Endodermal cell (in vitro differentiated cells): Measurements from ENCODE around the gene C9orf43. TPM values are rescaled to one million over a fixed set of nuclear protein-coding genes. Genes with fewer than 3 reads are reported as not detected.
A peak's percentile ranks its signal among the peaks of the same experiment; 100 is the strongest.

Experiments used
- DNase-seq: peaks from one replicate; pipeline ENCODE4 v3.0.0-alpha.2; 2017
- H3K27ac ChIP-seq: 2 replicates; pipeline ENCODE4 v1.5.1; 2013; ENCODE audit warnings: mild to moderate bottlenecking, low read depth, low read length, moderate library complexity
- H3K27me3 ChIP-seq: 2 replicates; pipeline ENCODE4 v1.6.1; 2013; ENCODE audit warnings: mild to moderate bottlenecking, low read length, moderate library complexity; ENCODE audit not compliant: insufficient read depth, control insufficient read depth, poor library complexity, severe bottlenecking
- H3K36me3 ChIP-seq: 2 replicates; pipeline ENCODE4 v1.7.0; 2013; ENCODE audit warnings: mild to moderate bottlenecking, low read length, moderate library complexity; ENCODE audit not compliant: control insufficient read depth, insufficient read depth
- H3K4me1 ChIP-seq: one replicate; pipeline ENCODE4 v1.7.0; 2013; ENCODE audit warnings: low read length; ENCODE audit not compliant: control insufficient read depth, insufficient read depth
- H3K4me3 ChIP-seq: 2 replicates; pipeline ENCODE4 v1.5.1; 2013; ENCODE audit warnings: mild to moderate bottlenecking, low read length, moderate library complexity
- H3K9ac ChIP-seq: 2 replicates; pipeline ENCODE4 v1.6.1; 2013; ENCODE audit warnings: mild to moderate bottlenecking, low read length, moderate library complexity; ENCODE audit not compliant: poor library complexity, severe bottlenecking; ENCODE audit errors: extremely low read depth
- H3K9me3 ChIP-seq: 2 replicates; pipeline ENCODE4 v1.6.1; 2013; ENCODE audit warnings: mild to moderate bottlenecking, low read length, moderate library complexity; ENCODE audit not compliant: control insufficient read depth
- H3K27ac Mint-ChIP-seq: 2 replicates; pipeline ENCODE4 v1.8.0; 2020; ENCODE audit warnings: mixed read lengths
- H3K27me3 Mint-ChIP-seq: 2 replicates; pipeline ENCODE4 v1.8.0; 2021; ENCODE audit warnings: mild to moderate bottlenecking, mixed read lengths; ENCODE audit not compliant: insufficient read depth
- H3K36me3 Mint-ChIP-seq: 2 replicates; pipeline ENCODE4 v1.8.0; 2020; ENCODE audit warnings: low read depth, mixed read lengths
- H3K4me1 Mint-ChIP-seq: 2 replicates; pipeline ENCODE4 v1.8.0; 2020; ENCODE audit warnings: mixed read lengths
- H3K4me3 Mint-ChIP-seq: 2 replicates; pipeline ENCODE4 v1.8.0; 2020; ENCODE audit warnings: mild to moderate bottlenecking, moderate library complexity, mixed read lengths
- H3K9me3 Mint-ChIP-seq: 2 replicates; pipeline ENCODE4 v1.8.0; 2020; ENCODE audit warnings: mild to moderate bottlenecking, mixed read lengths
- WGBS, 2 experiments: methylation state at CpG; one replicate each; pipeline versions ENCODE4 v1.1.5 to v1.1.7; 2013; ENCODE audit warnings: missing lambda C conversion rate in 2 of 2, mixed read lengths in 1 of 2; ENCODE audit not compliant: insufficient coverage in 1 of 2, insufficient read length in 1 of 2; 5-methylcytosine and 5-hydroxymethylcytosine counted together
- total RNA-seq, 2 donors: library from RNA; stranded (reverse); fragmentation: NEBNext Ultra II Directional in 1 of 2; extraction: Animal tissue kit (Norgen Biotek cat#: 25700) in 1 of 2; gene quantifications; 2 replicates in 1 of 2; 3 replicates in 1 of 2; pipeline ENCODE4 v1.2.1, GENCODE V29; 2021
- TF ChIP-seq, protein P1 (sequence below): fragments of 200-600 bp; sonication (generic); conservative IDR thresholded peaks from 2 replicates; pipeline ENCODE4 v1.5.0; 2021; ENCODE audit warnings: antibody characterized with exemption, mild to moderate bottlenecking

The C9orf43 gene
- total RNA-seq, 2 donors from 2014 or later = 0.40 to 1.1 TPM

DNA sequence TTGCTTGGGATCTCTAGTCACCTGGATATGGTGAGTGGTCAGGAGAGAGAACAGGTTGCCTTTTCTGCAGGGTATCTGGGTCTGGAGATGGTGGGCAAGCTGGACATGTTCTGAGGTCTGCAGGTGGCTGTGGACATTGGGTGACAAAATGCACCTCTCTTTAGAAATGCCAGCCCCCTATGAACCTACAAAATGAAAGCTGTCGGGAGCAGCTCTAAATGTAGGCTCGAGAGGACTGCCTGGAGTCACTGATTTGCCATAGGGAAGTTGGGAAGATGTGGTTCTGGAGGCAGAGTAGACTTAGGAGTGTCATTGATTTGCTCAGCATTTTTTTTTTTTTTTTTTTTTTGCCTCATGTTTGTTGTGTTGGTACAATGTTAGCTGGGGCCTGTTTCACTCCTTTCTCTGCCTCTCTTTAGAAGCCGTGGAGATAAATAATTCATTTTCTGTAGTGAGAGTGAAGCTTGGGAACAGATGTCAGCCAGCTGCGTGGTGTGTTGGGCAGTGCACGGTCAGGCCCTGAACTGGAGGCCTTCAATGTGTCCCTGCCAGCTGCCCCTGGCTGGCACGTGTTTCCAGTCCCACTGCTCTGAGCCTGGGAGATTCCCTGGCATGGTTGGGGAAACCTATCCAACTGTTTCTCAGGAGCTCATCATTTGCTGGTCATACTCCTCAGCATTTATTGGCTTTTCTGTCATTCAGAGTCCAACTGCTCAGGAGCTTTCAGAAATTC, 58.3 kb downstream of the C9orf43 start:
- Histone ChIP-seq H3K4me1 (peaks cover 4% of the 10 kb centered on the region), H3K4me3 (no peak overlapping the region), H3K9ac (no peak overlapping the region), H3K36me3 (no peaks in the 10 kb centered on the region), H3K27ac (no peak overlapping the region), H3K9me3 (peaks cover 3% of the 10 kb centered on the region), H3K27me3 (peaks cover 24% of the 10 kb centered on the region)
- Mint-ChIP-seq H3K9me3 (no peaks in the 10 kb centered on the region), H3K27me3 (peaks cover 20% of the 10 kb centered on the region), H3K36me3 (no peaks in the 10 kb centered on the region), H3K27ac (no peak overlapping the region), H3K4me3 (no peak overlapping the region), H3K4me1 (peaks cover 13% of the 10 kb centered on the region)
- TF ChIP-seq, protein P1, sequence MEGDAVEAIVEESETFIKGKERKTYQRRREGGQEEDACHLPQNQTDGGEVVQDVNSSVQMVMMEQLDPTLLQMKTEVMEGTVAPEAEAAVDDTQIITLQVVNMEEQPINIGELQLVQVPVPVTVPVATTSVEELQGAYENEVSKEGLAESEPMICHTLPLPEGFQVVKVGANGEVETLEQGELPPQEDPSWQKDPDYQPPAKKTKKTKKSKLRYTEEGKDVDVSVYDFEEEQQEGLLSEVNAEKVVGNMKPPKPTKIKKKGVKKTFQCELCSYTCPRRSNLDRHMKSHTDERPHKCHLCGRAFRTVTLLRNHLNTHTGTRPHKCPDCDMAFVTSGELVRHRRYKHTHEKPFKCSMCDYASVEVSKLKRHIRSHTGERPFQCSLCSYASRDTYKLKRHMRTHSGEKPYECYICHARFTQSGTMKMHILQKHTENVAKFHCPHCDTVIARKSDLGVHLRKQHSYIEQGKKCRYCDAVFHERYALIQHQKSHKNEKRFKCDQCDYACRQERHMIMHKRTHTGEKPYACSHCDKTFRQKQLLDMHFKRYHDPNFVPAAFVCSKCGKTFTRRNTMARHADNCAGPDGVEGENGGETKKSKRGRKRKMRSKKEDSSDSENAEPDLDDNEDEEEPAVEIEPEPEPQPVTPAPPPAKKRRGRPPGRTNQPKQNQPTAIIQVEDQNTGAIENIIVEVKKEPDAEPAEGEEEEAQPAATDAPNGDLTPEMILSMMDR = no peak
- peak; percentile 24 for DNase-seq
- WGBS, 2 experiments = 87 to 90% methylated on average over 5 to 6 of the region's 6 CpGs

DNA sequence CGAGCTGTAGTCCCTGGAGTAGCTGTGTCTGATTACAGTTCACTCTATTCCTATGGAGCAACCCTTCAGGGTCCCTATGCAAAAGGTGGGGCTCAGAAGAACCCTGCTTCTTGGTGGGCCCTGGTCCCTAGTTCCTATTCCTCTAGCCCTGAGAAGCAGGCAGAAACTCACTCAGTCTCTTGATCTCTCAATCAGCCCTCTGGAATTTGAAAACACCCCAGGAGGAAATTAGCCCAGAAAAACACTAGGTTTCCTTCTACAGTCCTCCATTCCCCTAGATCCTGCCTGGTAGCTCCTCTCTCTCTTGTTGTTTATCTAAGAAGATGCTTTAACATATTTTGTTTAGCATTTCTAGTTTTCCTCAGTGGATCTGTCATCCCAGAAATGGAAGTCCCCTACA, 60.6 kb downstream of the C9orf43 start:
- no peaks in the 10 kb centered on the region for H3K36me3 ChIP-seq
- Mint-ChIP-seq H3K36me3 (no peaks in the 10 kb centered on the region), H3K27me3 (peaks cover 5% of the 10 kb centered on the region), H3K9me3 (no peaks in the 10 kb centered on the region), H3K4me1 (peaks cover 6% of the 10 kb centered on the region), H3K4me3 (no peak overlapping the region), H3K27ac (peak overlapping the region; percentile 4)
- no peaks in the 10 kb centered on the region for H3K4me1 ChIP-seq
- 83% methylated on average over 1 of the region's 1 CpG; no CpG with 5 or more reads in 1 of the 2 experiments for WGBS, 2 experiments
- H3K27ac ChIP-seq = no peak overlapping the region
- no peak overlapping the region for H3K4me3 ChIP-seq
- DNase-seq = no peak
- H3K9me3 ChIP-seq = peaks cover 3% of the 10 kb centered on the region
- TF ChIP-seq, protein P1 = no peak
- peaks cover 3% of the 10 kb centered on the region for H3K27me3 ChIP-seq
- H3K9ac ChIP-seq = no peak overlapping the region

DNA sequence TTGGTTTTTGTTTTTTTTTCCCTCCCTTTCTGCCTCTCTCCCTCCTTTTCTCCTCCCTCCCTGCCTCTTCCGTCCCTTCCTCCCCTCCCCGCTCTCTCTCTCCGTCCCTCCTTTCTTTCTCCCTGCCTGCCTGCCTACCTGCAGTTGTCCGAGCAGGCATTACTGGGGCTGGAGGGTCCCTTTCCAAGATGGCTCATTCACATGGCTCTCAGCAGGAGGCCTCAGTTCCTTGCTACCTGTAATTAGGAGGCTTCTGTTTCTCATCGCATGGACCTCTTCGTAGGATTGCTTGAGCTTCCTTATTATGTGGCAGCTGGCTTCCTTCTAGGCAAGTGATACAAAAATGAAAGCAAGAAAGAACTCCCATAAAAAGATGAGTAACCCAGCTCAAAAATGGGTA, 61.0 kb downstream of the C9orf43 start:
- no peaks in the 10 kb centered on the region for H3K27me3 ChIP-seq
- H3K9ac ChIP-seq = no peak overlapping the region
- no peaks in the 10 kb centered on the region for H3K36me3 Mint-ChIP-seq
- H3K4me3 ChIP-seq = no peak overlapping the region
- peaks cover 3% of the 10 kb centered on the region for H3K9me3 ChIP-seq
- DNase-seq = peak; percentile 64
- H3K4me3 Mint-ChIP-seq = no peak overlapping the region
- peaks cover 6% of the 10 kb centered on the region for H3K4me1 Mint-ChIP-seq
- H3K36me3 ChIP-seq = no peaks in the 10 kb centered on the region
- no peak overlapping the region for H3K27ac ChIP-seq
- H3K27ac Mint-ChIP-seq = peak overlapping the region; percentile 4
- 55 to 74% methylated on average over 2 to 6 of the region's 6 CpGs for WGBS, 2 experiments
- no peaks in the 10 kb centered on the region for H3K4me1 ChIP-seq
- TF ChIP-seq, protein P1 = no peak
- peaks cover 2% of the 10 kb centered on the region for H3K27me3 Mint-ChIP-seq
- no peaks in the 10 kb centered on the region for H3K9me3 Mint-ChIP-seq
